Breast epithelium (tissue), 3 donors: Measurements from ENCODE around the gene MED17.

Experiments used
- CTCF ChIP-seq, 3 donors: fragments of 450-650 bp; IDR thresholded peaks; one replicate each; pipeline ENCODE4 v1.5.1; 2016 to 2017; ENCODE audit warnings: antibody characterized with exemption in 3 of 3, mild to moderate bottlenecking in 3 of 3, moderate library complexity in 3 of 3
- POLR2A ChIP-seq: fragments of 450-650 bp; IDR thresholded peaks from one replicate; pipeline ENCODE4 v1.6.1; 2016; ENCODE audit warnings: antibody characterized with exemption, mild to moderate bottlenecking, moderate library complexity

GRCh38 chr11:93849201-93849600 is 65.1 kb downstream of the MED17 start:
- TF ChIP-seq CTCF (IDR thresholded peaks at IDR 0.05) (no peak), POLR2A (no peak)
